AG04449 (cell line): ENCODE results near the gene KAT8.

Experiments used
- CTCF ChIA-PET: fragments of 350-600 bp; formaldehyde crosslinking; extraction: SDS; loops from one replicate; lab custom pipeline; 2021; ENCODE audit warnings: antibody characterized with exemption; lab: Yijun Ruan, JAX
- POLR2A ChIA-PET: fragments of 400-600, 350-600 bp; formaldehyde crosslinking; extraction: SDS; loops from one replicate; lab custom pipeline; 2020; ENCODE audit warnings: antibody characterized with exemption, inconsistent platforms; lab: Yijun Ruan, JAX
- DNase-seq: peaks from one replicate; pipeline ENCODE4 v3.0.0-alpha.2; 2010; ENCODE audit warnings: low read depth, low spot score
- H3K4me3 ChIP-seq: 2 replicates; pipeline ENCODE4 v1.5.1; 2011; ENCODE audit warnings: low read depth, mild to moderate bottlenecking, control low read depth, low read length
- CTCF ChIP-seq: IDR thresholded peaks from one replicate; pipeline ENCODE4 v1.5.1; 2011; ENCODE audit warnings: mild to moderate bottlenecking, moderate library complexity, low read length, control low read depth, inconsistent platforms; ENCODE audit not compliant: insufficient read depth; ENCODE audit errors: missing control alignments

Gene KAT8

GRCh38 chr16:31108035-31108793 lies 9.2 kb upstream of the KAT8 start, which contains the start of gene BCKDK:
TSS of gene BCKDK (plus strand) at chr16:31108386. CDS start at chr16:31109224, 838 bp downstream.
- no peak for TF ChIP-seq CTCF
- ChIA-PET POLR2A (interaction anchor here (2.3 kb wide), 1 partner anchor 9 kb away, joined by 9 read pairs; the partner anchor contains the start of gene KAT8), CTCF (interaction anchor here (2.3 kb wide), 1 partner anchor 11 kb away, joined by 18 read pairs; the partner anchor contains the start of gene VKORC1)
- no peak for DNase-seq
- peak within 1 kb of the TSS; percentile 77 for H3K4me3 ChIP-seq

- CTCF ChIA-PET = interaction anchor here (1.0 to 1.1 kb wide), 2 partner anchors 12 to 113 kb away, joined by 3 read pairs; no protein-coding TSS in a partner anchor
- DNase-seq = no peak
- POLR2A ChIA-PET = interaction anchor here (2.3 kb wide), 1 partner anchor 9 kb away, joined by 9 read pairs; the partner anchor contains the start of gene KAT8
- H3K4me3 ChIP-seq = peak overlapping the region; percentile 77
- TF ChIP-seq CTCF = no peak
Measured at GRCh38 chr16:31108794-31109558, 8.5 kb upstream of the KAT8 start.

GRCh38 chr16:31109622-31110021 lies 7.8 kb upstream of the KAT8 start:
- TF ChIP-seq CTCF = no peak

GRCh38 chr16:31110106-31111034 lies 7.1 kb upstream of the KAT8 start:
- ChIA-PET POLR2A (interaction anchor here (2.3 kb wide), 1 partner anchor 7 kb away, joined by 9 read pairs; the partner anchor contains the start of gene KAT8), CTCF (interaction anchor here (1.0 to 1.3 kb wide), 3 partner anchors 10 to 156 kb away, joined by 3 to 4 read pairs (median 4); no protein-coding TSS in a partner anchor)

More at GRCh38 chr16:31109622-31110021, 7.8 kb upstream of the KAT8 start:
- ChIA-PET CTCF (interaction anchor here (1.0 to 1.1 kb wide), 2 partner anchors 11 to 114 kb away, joined by 3 read pairs; no protein-coding TSS in a partner anchor), POLR2A (interaction anchor here (2.3 kb wide), 1 partner anchor 8 kb away, joined by 9 read pairs; the partner anchor contains the start of gene KAT8)
- H3K4me3 ChIP-seq = peak overlapping the region; percentile 77
- no peak for DNase-seq

More at GRCh38 chr16:31110106-31111034, 7.1 kb upstream of the KAT8 start:
- no peak for DNase-seq
- no peak overlapping the region; the same call in 1 of the 2 replicates for H3K4me3 ChIP-seq
- no peak for TF ChIP-seq CTCF
